GM18873 (cell line): Measurements from ENCODE around the gene CHRNA5.
"Not testable (repeated sequence)": the region's sequence is repeated elsewhere in the genome, so short reads cannot be mapped to it uniquely, and the experiment has no call there.

ENCODE experiments used
- ATAC-seq: cut with Tn5 transposase; IDR thresholded peaks from one replicate; pipeline ENCODE4 v1.9.1; 2021; ENCODE audit warnings: mild to moderate bottlenecking, moderate library complexity, moderate number of reproducible peaks; ENCODE audit not compliant: unreplicated experiment, low FRiP score

CHRNA5 gene

DNA sequence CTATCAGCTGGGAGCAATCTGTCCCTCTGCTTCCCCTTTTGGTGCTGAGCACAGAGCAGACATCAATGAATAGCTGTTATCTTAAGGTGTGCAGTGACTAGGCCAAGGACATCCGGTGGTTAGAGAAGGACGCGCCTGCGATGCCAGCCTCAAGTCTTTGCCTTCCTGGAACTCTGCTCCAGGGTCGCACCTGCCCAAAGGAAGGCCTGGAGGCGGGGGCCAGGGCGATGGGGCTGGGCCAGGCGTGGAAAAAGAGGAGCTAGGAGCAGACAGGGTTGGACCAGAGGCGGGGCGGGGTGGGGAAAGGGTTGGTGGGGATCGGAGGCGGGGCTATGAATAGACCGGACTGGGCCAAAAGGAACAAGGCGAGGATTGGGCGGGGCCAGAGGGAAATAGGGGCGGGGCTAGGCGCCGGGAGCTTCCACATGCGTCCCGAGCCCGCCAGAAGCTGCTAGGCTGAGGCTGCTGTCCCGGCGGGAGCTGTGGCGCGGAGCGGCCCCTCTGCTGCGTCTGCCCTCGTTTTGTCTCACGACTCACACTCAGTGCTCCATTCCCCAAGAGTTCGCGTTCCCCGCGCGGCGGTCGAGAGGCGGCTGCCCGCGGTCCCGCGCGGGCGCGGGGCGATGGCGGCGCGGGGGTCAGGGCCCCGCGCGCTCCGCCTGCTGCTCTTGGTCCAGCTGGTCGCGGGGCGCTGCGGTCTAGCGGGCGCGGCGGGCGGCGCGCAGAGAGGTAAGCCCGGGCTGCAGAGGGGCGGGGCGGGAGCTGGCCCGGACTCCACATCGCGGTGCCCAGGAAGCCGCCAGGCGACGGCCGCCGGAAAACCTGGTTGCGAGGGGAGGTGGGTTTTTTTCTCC is at the start of gene CHRNA5:
Gene CHRNA5, plus strand, starts transcription at position 424 of the 854 bp plus-strand sequence. Its CDS starts 200 bp downstream, at position 624.
- ATAC-seq = peak; percentile 60

DNA sequence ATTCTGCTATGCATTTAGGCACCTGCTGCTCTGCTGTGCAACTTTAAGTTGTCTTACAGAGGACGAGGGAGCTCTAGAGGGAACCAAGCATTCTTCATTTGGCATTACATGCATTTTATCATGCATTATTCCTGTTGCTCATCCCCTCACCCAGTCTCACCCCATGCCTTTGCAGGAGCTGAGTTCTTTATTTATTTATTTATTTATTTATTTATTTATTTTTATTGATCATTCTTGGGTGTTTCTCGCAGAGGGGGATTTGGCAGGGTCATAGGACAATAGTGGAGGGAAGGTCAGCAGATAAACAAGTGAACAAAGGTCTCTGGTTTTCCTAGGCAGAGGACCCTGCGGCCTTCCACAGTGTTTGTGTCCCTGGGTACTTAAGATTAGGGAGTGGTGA is 45.3 kb upstream of the CHRNA5 start:
- not testable (repeated sequence) for ATAC-seq

DNA sequence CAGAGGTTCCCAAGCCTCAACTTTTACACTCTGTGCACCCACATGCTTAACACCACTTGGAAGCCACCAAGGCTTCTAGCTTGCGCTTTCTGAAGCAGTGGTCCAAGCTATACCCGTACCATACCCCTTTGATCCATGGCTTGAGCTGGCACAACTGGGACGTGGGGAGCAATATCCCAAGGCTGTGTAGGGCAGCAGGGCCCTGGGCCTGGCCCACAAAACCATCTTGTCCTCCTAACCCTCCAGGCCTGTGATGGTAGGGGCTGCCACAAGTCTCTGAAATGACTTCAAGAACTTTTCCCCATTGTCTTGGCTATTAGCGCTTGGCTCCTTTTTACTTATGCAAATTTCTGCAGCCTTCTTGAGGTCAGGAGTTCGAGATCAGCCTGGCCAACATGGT is 41.1 kb upstream of the CHRNA5 start:
- ATAC-seq = no peak

DNA sequence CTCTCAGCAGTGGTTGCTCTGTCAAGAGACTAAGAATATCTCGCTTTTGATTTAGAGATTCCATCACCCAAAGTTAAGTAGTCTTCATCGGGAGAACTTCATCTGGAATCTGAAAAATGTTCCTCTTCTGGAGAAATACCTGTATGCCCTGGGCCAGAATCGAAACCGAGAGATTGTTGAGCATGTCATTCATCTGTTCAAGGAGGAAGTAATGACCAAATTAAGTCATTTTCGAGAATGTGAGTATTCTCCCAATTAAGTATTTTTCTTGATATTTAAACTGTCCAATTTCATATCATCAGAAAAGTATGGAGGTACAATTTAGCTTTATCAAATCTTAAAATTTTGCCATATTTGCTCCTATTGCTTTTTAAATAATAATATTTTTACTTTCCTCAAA is 38.0 kb upstream of the CHRNA5 start:
- no peak for ATAC-seq

DNA sequence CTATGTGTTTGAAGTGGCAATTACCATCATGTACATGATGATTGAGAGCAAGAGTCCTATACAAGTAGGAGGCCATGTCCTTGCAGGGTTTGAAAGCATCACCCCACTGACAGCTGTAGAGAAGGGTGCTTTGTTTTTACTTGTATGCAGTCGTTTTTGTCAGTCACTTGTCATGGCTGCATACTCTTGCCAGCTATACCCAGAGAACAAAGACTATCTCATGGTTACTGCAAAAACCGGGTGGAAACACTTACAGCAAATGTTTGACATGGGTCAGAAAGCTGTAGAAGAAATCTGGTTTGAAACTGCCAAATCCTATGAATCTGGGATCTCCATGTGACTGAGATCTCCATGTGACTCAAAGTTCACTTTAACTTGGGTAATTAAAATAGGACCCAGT is 32.0 kb upstream of the CHRNA5 start:
- no peak for ATAC-seq

DNA sequence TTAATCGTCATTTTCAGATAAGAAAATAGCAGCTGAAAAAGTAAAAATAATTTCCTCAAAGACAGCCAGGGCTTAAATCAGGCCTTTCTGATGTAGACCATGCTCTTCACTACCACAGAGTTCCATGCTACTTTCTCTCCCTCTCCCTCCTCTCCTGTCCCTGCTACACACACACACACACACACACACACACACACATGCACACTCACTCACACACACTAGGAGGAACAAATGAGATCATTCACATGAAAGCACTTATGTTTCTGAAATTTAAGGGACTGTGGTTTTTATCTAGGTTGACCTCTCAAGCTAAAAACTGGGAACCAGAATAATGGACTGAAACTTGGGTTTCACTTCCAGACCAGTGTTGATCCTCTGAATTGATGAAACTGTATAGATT is 29.2 kb upstream of the CHRNA5 start:
- ATAC-seq = no peak

DNA sequence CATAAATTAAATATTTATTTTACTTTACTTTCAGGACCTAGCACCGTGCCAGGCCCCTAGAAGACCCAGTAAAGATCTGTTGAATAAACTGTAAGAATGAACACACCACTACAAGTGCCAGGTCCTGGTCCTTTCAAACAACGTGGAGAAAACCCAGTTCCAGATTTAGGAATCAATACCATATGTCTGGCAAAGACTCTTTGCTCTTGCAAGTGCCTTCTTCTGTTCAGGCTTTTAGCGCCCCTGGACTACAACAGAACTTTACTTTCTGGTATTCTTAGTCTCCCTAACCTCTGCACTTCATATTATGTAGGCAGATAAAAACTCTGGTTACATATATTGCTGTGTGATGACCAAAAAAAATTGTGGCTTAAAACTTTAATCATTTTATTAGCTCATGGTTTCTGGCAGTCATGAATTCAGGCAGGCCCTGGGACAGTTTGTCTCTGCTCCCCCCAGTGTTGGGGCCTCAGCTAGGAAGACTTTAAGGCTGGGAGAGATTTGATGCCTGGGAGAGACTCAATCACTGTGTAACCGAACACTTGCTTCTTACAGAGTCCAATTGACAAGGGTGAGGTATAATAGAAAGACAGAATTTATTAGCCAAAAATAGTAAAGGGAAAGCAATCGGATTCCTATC is 27.9 kb upstream of the CHRNA5 start:
- ATAC-seq = no peak

DNA sequence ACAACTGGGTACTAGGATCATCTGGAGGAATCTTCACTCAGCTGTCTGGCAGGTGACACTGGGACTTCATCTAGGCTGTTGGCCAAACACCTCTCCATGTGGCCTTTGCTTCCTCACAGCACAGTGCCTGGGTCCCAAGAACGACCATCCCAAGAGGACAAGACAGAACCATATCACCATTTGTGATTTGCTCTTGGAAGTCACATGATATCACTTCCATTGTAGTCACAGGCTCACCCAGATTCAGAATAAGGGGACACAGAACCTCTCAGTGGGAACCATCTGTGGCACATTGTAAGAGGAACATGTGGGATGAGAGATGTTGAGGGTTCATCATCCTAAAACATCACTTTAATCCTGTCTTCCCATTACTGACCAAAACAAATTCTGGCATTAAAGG is 27.0 kb upstream of the CHRNA5 start:
- no peak for ATAC-seq

DNA sequence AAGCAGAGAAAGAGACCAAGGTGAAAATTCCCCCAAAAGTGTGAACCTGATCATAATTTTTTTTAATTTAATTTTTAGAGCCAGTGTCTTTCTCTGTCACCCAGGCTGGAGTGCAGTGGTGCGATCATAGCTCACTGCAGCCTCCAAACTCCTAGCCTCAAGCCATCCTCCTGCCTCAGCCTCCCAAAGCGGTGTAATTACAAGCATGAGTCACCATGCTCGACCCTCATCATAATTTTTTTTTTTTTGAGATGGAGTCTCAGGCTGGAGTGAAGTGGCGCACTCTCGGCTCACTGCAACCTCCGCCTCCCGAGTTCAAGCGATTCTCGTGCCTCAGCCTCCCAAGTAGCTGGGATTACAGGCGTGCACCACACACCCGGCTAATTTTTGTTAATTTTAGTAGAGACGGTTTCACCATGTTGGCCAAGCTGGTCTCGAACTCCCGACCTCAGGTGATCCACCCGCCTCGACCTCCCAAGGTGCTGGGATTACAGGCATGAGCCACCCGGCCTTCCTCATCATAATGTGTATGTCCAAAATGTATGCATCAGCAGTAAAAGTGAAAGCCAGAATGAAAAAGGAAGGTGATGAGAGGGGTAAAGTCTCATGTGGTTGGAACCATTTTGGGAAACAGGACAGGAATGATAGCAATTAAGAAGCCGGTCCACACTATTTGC is 25.7 kb upstream of the CHRNA5 start:
- ATAC-seq = not testable (repeated sequence)

DNA sequence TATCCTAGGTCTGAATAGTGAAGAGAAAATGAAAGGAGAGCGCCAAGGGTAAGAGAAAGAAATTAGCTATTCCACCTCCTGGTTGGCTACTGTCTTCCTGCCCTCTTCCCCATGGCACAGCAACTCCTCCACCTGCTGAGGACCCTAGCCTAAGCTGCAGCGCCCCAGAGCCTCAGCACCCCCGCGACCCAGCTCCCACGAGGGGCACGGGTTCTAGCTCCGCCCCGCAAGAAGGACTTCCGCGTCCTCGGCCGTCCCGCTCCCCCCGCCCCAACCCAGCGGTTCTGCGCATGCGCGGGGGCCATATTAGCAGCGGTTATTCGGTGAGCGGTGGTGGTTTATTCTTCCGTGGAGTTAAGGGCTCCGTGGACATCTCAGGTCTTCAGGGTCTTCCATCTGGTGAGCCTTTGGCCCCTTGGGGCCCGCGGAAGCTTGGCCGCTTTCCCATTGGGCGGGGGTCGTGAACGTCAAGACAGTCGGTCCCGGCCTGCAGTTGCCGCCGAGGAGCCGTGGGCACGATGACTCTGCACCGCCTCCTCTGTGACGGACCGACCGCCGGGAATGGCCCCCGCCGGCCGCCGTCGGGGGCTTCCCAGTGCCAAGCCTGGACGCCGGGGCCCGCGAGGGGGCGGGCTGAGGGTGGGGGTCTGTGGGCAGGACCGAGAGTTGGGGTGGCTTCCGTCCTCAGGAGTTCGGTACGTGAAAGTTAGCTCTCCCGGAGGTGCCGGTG is 25.0 kb upstream of the CHRNA5 start, which contains the start of gene PSMA4:
Gene PSMA4, plus strand, starts transcription at position 304 of the 730 bp plus-strand sequence. CDS start 1,484 bp downstream, outside the sequence.
- ATAC-seq = peak; percentile 61

DNA sequence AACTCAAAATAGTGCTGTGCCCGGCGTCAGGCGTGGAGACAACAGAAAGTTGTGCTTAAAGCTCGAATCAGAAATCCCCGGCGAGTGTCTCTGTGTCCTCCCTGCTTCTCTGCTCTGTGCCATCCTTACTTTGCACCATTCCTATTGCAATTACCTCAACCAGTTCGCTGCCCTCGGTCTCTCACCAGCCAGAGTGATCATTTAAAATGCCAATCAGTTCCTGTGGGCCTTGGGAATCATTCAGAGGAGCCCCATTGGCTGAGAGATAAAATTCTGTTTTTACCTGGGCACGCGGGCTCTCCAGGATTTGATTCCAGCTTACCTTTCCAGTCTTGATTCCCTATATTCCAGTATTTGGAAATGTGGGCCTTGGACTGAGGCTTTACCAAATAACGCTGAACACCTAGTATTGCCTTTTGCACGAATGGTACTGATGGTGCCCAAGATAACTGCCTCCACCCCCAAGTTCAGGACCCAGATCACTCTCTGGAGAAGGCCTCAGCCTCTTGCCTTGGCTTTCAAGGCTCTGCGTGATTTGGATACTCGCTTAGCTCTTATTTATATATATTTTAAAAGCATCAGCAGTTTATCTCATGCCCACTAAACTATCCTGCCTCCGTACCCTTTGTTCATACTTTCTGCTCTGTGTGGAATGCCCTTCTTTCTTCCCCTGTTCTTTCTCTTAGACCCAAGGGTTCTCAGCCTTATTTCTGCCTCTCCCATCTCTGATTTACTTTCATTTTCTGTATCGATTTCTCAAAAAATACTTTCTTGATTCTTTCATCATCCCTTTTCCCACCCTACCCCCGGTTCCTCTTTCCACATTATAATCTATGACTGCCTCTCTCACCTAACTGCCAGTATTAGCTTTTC is 24.2 kb upstream of the CHRNA5 start:
- ATAC-seq = no peak

DNA sequence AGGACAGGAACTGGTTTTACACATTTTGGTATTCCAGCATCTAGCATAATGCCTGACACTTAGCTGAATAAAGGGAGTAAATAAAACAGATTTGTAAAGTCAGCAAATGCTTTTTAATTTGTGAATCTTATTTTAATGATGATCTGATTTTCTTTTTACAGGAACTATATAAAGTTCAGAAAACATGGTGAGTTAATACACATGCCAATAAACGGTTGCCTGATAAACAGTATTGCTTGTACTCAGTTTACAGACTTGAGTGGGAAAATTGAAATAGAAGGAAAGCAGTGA is 23.6 kb upstream of the CHRNA5 start:
- ATAC-seq = no peak

DNA sequence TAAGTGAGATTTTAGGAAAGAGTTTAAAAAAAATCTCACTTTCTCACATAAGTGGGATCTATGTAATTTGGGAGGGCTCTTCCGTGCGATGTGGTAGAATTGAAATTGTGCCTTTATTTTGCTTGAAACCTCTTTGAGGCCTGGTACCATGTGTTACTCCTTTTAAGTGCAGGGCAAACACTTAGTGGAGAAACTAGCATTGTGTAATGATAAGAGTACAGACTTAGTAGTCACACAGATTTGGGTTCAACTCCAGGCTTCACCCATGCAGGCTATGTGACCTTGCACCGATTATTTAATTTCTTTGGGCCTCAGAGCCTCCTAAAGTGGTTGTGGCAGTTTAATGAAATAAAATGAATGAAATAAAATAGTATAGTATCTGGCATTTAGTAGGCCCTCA is 22.7 kb upstream of the CHRNA5 start:
- no peak for ATAC-seq

DNA sequence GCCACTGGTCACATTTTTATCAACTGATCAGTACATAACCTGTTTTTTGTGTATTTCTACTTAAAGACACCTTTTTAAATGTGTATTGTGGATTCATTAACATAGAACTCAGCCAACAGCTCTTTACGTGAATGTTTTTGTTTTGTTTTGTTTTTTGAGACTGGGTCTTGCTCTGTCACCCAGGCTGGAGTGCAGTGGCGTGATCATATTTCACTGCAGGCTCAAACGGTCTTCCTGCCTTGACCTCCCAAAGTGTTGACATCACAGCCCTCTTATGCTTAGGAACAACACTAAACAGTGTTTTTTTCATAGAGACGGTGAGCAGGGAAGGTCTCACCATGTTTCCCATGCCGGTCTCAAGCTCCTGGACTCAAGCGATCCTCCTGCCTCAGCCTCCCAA is 15.1 kb upstream of the CHRNA5 start:
- no peak for ATAC-seq

DNA sequence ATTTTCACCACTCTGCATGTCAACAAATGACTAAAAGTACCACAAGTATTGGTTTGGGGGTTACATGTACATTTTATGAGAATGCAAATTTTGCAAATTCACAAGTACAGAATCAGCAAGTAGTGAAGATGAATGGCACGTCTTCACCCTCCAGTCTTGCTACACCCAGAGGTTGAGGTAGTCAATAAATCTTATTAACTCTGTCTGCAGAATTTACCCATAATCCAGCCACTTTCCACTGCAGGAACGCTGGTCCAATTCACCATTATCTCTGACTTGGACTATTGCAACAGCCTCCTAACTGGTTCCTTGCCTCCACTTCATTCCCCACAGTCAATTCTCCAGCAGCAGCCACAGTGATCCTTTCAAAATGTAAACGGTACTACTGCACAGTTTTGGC is 14.5 kb upstream of the CHRNA5 start:
- ATAC-seq = no peak

DNA sequence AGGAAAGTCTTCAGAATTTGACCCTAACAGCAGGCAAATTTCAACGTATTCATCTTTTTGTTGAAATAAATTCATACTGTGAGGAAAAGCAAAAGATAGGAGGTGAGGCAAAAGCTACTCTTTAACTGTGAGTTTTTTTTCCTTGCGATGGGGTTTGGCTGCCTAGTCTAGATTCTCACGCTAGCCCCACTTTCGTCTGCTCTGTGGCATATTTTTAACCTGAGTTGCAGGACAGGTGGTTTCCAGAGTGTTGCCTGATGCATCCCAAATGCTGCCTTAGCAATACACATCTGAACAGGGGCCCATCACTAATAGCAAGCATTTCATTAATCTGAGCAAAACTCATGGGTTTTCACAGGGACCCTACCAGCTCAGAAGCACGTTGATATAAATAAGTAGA is 13.4 kb upstream of the CHRNA5 start:
- ATAC-seq = no peak

DNA sequence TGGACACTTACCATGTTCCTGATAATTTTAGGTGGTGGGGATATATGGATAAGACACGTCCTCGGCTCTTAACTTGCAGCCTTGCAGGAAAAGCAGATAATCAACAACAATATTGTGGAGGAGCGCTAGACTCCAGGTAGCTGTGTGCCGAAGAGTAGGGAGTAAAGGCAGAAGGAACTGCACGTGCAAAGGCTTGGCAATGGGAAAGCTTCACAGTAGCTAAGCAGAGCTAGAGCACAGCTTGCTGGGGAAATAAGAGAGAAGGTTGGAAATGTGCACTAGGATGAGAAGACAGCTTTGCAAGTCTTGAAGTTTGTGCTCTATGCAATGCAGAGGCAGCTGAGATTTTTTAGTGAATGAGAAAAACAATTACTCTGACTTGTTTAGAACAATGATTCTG is 12.7 kb upstream of the CHRNA5 start:
- ATAC-seq = no peak

DNA sequence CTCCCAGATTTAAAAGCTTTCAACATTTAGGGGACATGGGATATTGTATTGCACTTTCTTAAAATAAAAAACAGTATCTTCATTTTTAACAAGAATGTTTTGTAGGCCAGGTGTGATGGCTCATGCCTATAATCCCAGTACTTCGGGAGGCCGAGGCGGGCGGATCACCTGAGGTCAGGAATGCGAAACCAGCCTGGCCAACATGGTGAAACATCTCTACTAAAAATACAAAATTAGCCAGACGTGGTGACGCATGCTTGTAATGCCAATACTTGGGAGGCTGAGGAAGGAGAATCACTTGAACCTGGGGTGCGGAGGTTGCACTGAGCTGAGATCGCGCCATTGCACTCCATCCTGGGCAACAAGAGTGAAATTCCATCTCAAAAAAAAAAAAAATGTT is 5.1 kb upstream of the CHRNA5 start:
- not testable (repeated sequence) for ATAC-seq

DNA sequence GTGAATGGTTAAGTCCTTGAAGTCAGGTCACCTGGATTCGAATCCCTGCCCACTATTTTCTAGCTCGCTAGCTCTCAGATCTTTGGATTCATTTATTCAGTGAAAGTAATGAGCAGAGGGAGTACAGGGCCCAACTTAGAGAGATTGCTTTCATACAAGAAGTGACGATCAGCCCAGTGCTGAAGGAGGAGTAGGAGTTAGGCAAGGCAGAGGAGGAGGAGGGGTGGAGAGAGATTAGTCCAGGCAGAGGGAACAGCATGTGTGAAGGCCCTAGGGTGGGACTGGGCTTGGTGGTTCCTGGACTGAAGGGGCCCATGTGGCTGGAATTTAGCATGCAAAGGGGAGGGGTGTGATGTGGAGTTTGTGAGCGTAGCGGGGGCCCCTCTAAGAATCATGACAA is 3.8 kb upstream of the CHRNA5 start:
- no peak for ATAC-seq

DNA sequence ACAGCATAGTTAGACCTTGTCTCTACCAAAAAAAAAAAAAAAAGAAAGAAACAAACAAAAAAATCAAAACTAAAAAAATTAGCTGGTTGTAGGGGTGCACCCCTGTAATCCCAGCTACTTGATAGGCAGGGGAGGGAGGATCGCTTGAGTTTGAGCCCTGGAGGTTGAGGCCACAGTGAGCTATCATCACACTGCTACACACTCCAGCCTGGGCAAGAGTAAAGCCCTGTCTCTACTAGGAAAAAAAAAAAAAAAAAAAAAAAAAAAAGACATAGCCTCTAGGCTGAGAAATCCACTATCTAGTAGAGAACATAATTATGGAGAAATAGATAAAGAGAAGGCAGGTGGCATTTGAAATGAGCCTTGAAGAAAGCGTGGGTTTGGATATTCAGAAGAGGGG is 2.2 kb upstream of the CHRNA5 start:
- no peak for ATAC-seq
